Pancreas (tissue), 10 donors: ENCODE results near the gene TWIST2. TPM values are rescaled to one million over a fixed set of nuclear protein-coding genes. Genes with fewer than 3 reads are reported as not detected.

Experiments used
- ATAC-seq, 4 donors: fragments of 200-7000 bp; cut with Tn5 transposase; one replicate each; pipeline versions ENCODE4 v1.8.0 to v1.9.1; 2020; ENCODE audit warnings: mild to moderate bottlenecking in 4 of 4, moderate library complexity in 4 of 4
- DNase-seq, 6 donors: peaks; one replicate each; pipeline ENCODE4 v3.0.0-alpha.2; 2020
- FAIRE-seq: peaks from 2 replicates; lab custom pipeline; 2012; peaks lifted over from hg19 to GRCh38; lab: Jason Lieb, UNC
- H3K27ac ChIP-seq, 4 donors: fragments of 200-600 bp; sonication (generic); 1 replicate in 3 of 4; 2 replicates in 1 of 4; pipeline versions ENCODE4 v1.5.0 to v1.8.0; 2020
- H3K27me3 ChIP-seq, 4 donors: fragments of 200-600 bp; one replicate each; pipeline ENCODE4 v1.8.0; 2021
- H3K36me3 ChIP-seq, 3 donors: fragments of 200-600 bp; sonication (generic) in 1 of 3; one replicate each; pipeline versions ENCODE4 v1.5.0 to v1.8.0; 2020 to 2021
- H3K4me1 ChIP-seq, 3 donors: fragments of 200-600 bp; one replicate each; pipeline ENCODE4 v1.8.0; 2021
- H3K4me3 ChIP-seq, 4 donors: fragments of 200-600 bp; sonication (generic) in 2 of 4; one replicate each; pipeline versions ENCODE4 v1.5.0 to v1.8.0; 2020 to 2021
- H3K9me3 ChIP-seq, 4 donors: fragments of 200-600 bp; one replicate each; pipeline ENCODE4 v1.8.0; 2021
- CTCF ChIP-seq, 4 donors: fragments of 200-600 bp; sonication (generic) in 3 of 4; IDR thresholded peaks; one replicate each; pipeline versions ENCODE4 v1.5.0 to v1.8.0; 2021; ENCODE audit warnings: antibody characterized with exemption in 4 of 4
- WGBS, 2 donors: extraction: QIAGEN DNeasy Blood & Tissue Kit; methylation state at CpG; one replicate each; pipeline ENCODE4 v1.1.7; 2013; 5-methylcytosine and 5-hydroxymethylcytosine counted together
- intact Hi-C, 3 donors: fragments of 100-400 bp; cut with DNase I; formaldehyde crosslinking; loops; one replicate each; pipeline versions ENCODE4 v1.11.1 to v1.14.2; 2022
- polyA plus RNA-seq, 2 donors: library from polyadenylated mRNA; stranded (reverse); fragments of 200-250 nt; gene quantifications; one replicate each; pipeline ENCODE4 v1.2.3, GENCODE V29; 2013
- total RNA-seq, 6 donors: library from RNA; stranded (reverse); fragmentation: NEBNext Ultra II Directional in 4 of 6; extraction: Animal tissue kit (Norgen Biotek cat#: 25700) in 4 of 6; gene quantifications; one replicate each; pipeline versions ENCODE4 v1.2.1 to v1.2.4, GENCODE V29; 2021 to 2023
- donor health status: healthy with polysubstance abuse.
- donor health status: DM: no; HTN: no; CAD: no; lungs with moderate emphysema.
- donor health status: DM: no; HTN: no; CAD: no.
- donor health status: control.
- donor health status: control.
- donor health status: Bipolar disorder and iron deficiency.
- donor health status: DM: yes; HTN: yes; CAD: no.
- donor health status: DM: no; HTN: no; CAD: no.
- donor health status: DM: no; HTN: no; CAD: no.
- donor health status: DM: yes; HTN: yes; CAD: no.

Gene TWIST2
- total and polyA plus RNA-seq, 8 donors = 0.31 to 3.0 (median 1.1) TPM

- WGBS, 2 donors = 3% methylated on average over 70 to 80 of the region's 80 CpGs
- H3K4me1 ChIP-seq = peaks cover 0 to 4% (median 0%) of the 10 kb centered on the region in 3 donors
- H3K36me3 ChIP-seq = no peaks in the 10 kb centered on the region
- H3K27me3 ChIP-seq = peaks cover 0 to 32% (median 4%) of the 10 kb centered on the region in 4 donors
- peak in 1 of 6 donors; percentile 43 for DNase-seq
- intact Hi-C loops = no loop called here
- peak in 3 of 4 donors; percentile 36 to 56 (median 46) for ATAC-seq
- H3K27ac ChIP-seq = no peak overlapping the region
- no peak for FAIRE-seq
- no peaks in the 10 kb centered on the region for H3K9me3 ChIP-seq
- H3K4me3 ChIP-seq = peak overlapping the region in 1 of 4 donors; percentile 44
- no peak for TF ChIP-seq CTCF (IDR thresholded peaks at IDR 0.05)
Observed at GRCh38 chr2:238846628-238847418, 1.1 kb upstream of the TWIST2 start.

GRCh38 chr2:238847419-238847801 lies 475 bp upstream of the TWIST2 start:
- peak in 2 of 4 donors; percentile 10 to 29 for ATAC-seq
- WGBS, 2 donors = 5 to 6% methylated on average over 25 to 30 of the region's 30 CpGs
- no peak for TF ChIP-seq CTCF (IDR thresholded peaks at IDR 0.05)
- peaks cover 0 to 27% (median 4%) of the 10 kb centered on the region in 4 donors for H3K27me3 ChIP-seq
- peak overlapping the region; percentile 20 to 44 (median 28) for H3K4me3 ChIP-seq
- H3K27ac ChIP-seq = no peak overlapping the region
- DNase-seq = peak in 1 of 6 donors; percentile 67
- H3K36me3 ChIP-seq = no peaks in the 10 kb centered on the region
- H3K4me1 ChIP-seq = peaks cover 0 to 4% (median 0%) of the 10 kb centered on the region in 3 donors
- intact Hi-C loops = no loop called here
- FAIRE-seq = no peak
- no peaks in the 10 kb centered on the region for H3K9me3 ChIP-seq

GRCh38 chr2:238848691-238848975 lies 748 bp downstream of the TWIST2 start:
- peak in 1 of 4 donors; percentile 11 for ATAC-seq
- WGBS, 2 donors = 3 to 4% methylated on average over 36 of the region's 36 CpGs

GRCh38 chr2:238848976-238849853 lies 1.3 kb downstream of the TWIST2 start:
- no peak for TF ChIP-seq CTCF (IDR thresholded peaks at IDR 0.05)
- DNase-seq (no peak), FAIRE-seq (no peak), ATAC-seq (no peak)
- Histone ChIP-seq H3K27me3 (peaks cover 0 to 26% (median 4%) of the 10 kb centered on the region in 4 donors), H3K27ac (no peak overlapping the region), H3K4me3 (peak overlapping the region in 2 of 4 donors; percentile 28 to 44), H3K4me1 (peaks cover 0 to 4% (median 0%) of the 10 kb centered on the region in 3 donors), H3K36me3 (no peaks in the 10 kb centered on the region), H3K9me3 (no peaks in the 10 kb centered on the region)
- 2 to 3% methylated on average over 69 to 70 of the region's 70 CpGs for WGBS, 2 donors
- intact Hi-C loops = no loop called here

More at GRCh38 chr2:238848691-238848975, 748 bp downstream of the TWIST2 start:
- Histone ChIP-seq H3K27me3 (peaks cover 0 to 26% (median 4%) of the 10 kb centered on the region in 4 donors), H3K9me3 (no peaks in the 10 kb centered on the region), H3K4me3 (peak overlapping the region in 3 of 4 donors; percentile 27 to 44 (median 28)), H3K27ac (no peak overlapping the region), H3K36me3 (no peaks in the 10 kb centered on the region), H3K4me1 (peaks cover 0 to 4% (median 0%) of the 10 kb centered on the region in 3 donors)
- intact Hi-C loops = no loop called here
- no peak for TF ChIP-seq CTCF (IDR thresholded peaks at IDR 0.05)
- FAIRE-seq (no peak), DNase-seq (no peak)
